Germinal center (tissue), 1 donor: ENCODE measurements around the gene ACTN1.
"Not testable (repeated sequence)": the region's sequence is repeated elsewhere in the genome, so short reads cannot be mapped to it uniquely, and the experiment has no call there.

Experiments
- DNase-seq: peaks from one replicate; pipeline ENCODE4 v3.0.0; 2012; ENCODE audit warnings: mixed read lengths, low spot score

The ACTN1 gene

DNA sequence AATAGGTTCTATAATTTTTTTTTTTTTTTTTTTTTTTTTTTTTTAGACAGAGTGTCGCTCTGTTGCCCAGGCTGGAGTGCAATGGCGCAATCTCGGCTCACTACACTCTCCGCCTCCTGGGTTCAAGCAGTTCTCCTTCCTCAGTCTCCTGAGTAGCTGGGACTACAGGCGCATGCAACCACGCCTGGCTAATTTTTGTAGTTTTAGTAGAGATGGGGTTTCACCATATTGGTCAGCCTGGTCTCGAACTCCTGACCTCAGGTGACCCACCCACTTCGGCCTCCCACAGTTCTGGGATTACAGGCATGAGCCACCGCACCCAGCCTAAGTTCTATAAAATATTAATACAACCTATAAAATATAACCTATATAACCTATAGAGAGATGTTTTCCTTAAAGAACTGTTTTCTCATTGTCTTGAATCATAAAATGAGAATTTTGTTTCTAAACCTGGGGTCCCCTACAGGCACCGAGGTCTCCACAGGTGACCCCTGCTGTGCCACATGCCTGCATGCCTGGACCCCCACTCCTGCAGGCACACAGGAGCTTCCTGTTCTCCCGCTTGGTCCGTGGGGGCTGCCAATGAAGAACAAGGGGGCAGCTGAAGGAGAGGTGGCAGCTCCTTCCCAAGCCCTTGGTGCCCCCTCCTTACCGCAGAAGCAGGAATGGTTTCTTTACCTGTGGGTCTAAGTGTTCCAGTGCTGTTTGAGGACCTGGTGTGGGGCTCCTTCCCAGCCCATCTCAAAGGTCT, 115.3 kb downstream of the ACTN1 start:
- DNase-seq, result no peak

DNA sequence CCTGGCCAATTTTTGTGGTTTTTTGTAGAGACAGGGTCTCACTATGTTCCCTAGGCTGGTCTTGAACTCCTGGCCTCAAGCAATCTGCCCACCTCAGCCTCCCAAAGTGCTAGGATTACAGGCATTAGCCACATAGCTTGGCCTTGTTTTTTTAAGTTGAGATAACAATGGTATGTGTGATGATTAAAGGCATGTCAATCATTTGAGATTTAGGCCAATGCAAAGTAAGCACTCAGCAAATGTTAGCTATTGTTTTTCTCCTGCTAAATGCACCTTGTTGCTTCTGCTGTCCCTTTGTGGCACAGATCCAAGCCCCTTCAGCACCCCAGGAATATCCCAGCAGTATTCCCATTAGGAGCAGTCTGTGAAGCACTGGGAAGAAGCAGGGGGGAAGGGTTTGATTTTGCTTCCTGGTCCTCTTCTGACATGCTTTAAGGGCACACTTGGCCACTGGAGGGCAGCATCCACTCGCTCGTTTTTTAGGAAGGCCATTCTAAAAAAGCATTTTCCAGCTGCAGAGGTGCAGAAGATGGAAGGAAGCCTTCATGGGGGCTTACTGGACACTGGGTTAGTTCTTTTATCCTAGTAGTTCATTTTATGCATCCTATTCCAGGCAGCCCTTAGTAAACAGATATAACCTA, 116.0 kb downstream of the ACTN1 start:
- DNase-seq, result peak; percentile 64

DNA sequence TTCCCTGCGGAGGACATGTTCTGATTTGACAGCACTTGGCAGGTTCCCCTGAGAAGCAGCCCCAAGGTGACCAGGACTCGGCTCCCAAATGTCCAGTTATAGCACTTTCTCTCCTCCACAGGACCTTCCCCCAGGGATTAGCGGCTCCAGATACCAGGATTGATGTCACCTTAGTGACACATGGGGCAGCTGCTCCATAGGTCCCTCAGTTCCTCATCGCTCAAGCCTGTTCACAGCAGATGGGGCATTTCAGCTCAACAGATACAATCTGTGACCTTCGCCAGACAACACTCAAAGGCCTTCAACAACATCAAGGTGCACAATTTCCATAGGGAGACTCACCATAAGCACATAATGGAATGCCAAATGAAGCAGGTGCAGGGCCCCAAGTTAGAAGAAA, 118.3 kb downstream of the ACTN1 start:
- DNase-seq, result no peak

DNA sequence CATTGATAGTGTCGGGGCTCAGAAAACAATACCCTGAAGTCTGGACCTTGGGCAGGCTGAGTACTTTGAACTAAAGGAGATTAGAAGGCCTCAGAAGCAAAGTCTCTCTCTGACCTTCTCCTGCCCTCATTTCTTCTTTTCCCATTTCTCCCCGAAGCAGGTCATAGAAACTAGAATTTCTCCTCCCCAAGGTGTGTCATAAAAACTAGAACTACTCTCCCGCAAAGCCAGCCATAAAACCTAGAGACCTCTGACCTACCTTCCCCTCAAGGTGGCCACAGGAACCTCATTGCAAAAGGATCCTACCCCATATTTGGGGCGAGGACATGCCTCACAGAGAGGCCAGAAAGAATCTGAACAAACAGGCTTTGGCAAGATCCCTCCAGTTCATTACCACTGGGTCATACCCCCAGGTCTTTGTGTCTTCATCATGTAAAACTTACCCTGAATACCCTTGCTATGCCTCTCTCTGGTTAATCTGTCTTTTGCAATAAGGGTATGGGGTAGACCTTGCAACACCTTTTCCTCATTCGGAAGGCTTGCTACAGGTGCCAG, 121.5 kb downstream of the ACTN1 start:
- DNase-seq, result no peak

DNA sequence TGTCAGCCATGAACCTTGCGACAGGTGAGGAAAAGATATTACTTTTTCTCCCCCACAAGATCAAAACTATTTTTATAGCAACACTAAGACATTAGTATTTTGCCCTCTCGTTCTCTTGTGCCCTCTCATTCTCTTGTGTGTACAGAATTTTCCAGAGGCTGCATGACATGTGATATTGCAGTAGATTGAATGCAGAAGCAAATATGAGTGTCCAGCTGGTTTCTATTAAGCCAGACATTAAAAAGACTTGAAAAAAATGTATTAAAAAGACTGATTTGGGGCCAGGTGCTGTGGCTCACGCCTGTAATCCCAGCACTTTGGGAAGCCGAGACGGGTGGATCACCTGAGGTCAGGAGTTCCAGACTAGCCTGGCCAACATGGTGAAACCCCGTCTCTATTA, 122.5 kb downstream of the ACTN1 start:
- DNase-seq, result no peak

DNA sequence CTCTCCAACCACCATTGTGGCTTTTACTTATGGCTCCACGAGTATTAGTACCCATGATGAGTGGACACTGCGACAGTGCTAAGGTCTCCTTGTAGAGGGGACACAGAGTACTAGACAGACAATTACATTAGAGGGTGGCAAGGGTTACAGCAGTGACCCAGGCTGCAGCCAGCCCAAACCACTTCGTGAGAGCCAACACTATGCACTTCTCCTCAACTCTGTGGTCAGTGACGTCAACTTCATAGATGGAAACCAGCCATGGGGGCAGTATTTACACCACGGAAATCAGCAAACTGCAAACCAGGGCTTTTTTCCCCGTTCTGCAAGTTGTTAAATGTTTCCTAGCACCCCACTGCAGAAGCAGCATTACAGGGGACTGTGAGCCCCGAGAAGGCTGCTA, 124.7 kb downstream of the ACTN1 start:
- no peak for DNase-seq

DNA sequence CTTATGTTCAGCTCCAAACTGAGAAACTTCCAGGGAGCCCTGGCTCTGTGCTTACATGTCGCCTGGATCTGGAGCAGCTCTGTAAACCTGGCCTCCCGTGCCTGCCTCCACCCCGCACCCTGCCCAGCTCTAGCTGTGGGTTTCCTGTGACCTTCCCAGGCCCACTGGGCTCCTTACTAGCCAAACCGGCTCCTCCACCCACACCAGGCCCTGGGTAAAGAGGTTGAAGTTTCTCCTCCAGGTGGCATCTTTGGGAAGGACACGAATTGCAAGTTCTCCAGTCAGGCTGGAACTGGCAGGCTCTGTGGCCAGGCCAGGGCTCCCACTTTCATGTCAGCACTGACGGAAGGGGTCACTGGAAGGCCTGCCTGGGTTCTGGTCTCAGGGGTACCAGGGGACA, 125.4 kb downstream of the ACTN1 start:
- no peak for DNase-seq

DNA sequence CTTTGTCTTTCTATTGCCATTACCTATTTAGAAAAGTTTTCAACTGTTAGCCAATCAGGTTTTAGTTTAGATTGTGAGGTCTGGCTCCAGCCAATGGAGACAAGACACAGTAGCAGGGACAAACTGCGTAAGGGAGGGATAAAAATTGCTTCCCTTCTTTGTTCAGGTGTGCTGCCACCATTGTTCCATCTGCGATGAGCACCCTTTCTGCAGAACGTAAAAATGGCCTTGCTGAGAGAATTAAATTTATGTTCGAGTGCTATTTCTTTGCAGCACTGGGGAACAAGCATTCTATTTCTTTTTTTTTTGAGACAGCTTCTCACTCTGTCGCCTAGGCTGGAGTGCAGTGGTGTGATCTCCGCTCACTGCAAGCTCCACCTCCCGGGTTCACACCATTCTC, 126.6 kb downstream of the ACTN1 start:
- DNase-seq, result not testable (repeated sequence)

DNA sequence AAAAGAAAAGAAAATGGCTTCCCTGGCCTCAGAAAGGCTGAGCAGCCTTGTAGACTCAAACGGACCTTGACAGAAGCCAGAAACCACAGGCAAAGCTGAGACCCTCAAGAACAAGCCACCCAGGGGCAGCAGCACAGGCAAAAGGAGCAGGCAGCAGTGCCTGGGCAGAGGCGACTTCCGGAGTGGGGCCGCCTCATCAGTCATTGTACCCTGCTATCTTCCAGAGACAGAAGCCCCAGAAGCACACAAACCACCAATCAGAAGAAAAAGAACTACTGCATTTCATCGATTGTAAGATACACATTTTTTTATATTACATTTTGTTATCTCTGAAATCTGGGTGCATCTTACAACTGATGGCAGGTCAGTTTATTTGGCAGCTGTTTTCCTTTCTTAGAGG, 128.0 kb downstream of the ACTN1 start:
- no peak for DNase-seq

DNA sequence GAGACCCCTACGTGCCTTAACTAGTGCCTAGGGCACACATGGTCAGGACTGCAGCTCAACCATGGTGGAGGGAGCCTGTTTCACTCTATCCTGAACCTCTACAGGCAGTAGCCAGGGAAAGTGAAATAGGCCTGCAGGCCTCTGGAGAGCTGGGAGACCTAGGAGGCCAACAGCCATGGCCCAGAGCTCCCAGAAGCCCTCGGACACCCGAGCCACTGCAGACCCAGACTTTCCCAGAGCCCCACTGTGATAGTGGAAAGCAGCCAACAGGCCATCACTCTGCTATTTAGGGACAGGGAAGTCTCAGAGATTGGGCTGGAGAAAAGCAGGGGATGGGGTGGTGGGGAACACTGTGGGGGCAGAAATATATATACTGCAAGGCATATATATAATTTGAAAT, 129.7 kb downstream of the ACTN1 start:
- DNase-seq, result no peak

DNA sequence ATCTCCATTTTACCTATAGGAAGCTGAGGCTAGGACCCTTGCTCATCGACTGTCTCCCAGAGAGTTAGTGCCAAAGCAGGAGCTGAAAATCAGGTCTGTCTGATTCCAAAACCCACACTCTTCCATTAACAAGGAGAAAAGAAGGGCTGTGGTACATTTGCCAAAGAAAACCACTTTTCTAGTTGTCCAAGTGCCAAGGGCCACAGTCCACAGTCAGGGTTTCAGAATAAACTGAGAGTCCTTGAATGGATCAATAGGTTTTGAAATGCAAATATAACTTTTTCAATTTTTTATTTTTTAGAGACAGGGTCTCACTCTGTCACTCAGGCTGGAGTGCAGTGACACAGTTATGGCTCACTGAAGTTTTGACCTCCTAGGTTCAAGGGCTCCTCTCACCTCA, 130.8 kb downstream of the ACTN1 start:
- no peak for DNase-seq

DNA sequence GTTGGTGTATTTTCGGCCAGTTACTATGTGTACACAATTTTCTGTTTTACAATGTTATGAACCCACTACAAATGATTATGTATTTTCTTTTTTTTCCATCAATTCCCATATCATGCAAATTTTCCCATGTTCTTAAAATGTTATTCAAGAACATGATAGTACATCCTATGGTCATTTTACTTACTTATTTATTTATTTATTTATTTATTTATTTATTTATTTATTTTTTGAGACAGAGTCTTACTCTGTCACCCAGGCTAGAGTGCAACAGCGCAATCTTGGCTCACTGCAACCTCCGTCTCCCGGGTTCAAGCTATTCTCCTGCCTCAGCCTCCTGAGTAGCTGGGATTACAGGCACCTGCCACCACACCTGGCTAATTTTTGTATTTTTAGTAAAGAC, 131.5 kb downstream of the ACTN1 start:
- DNase-seq, result not testable (repeated sequence)

DNA sequence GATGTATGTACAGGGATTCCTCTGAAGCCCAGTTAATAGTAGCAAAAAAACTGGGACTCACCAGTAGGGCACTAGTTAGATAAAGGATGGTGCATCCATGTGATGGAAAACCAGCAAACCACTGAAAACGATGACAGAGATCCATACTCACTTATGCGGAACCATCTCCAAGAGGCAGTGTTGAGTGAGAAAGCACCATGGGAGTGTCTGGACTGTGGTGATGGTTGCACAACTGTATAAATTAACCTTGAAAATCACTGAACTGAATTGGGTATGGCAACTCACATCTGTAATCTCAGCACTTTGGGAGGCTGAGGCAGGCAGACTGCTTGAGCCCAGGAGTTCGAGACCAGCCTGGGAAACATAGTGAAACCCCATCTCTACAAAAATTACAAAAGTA, 132.6 kb downstream of the ACTN1 start:
- no peak for DNase-seq

DNA sequence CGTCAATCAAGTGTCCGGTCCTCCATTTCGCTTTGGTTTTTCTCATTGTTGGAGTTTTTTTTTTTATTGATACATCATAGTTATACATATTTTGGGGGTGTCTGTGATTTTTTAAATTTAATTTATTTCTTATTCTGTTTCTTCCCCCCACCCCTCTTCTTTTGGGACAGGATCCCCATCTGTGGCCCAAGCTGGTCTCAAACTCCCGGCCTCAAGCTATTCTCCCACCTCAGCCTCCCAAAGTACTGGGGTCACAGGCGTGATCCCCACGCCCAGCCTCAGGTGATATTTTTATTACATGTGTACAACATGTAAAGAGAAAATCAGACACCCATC, 134.9 kb downstream of the ACTN1 start:
- DNase-seq, result no peak

DNA sequence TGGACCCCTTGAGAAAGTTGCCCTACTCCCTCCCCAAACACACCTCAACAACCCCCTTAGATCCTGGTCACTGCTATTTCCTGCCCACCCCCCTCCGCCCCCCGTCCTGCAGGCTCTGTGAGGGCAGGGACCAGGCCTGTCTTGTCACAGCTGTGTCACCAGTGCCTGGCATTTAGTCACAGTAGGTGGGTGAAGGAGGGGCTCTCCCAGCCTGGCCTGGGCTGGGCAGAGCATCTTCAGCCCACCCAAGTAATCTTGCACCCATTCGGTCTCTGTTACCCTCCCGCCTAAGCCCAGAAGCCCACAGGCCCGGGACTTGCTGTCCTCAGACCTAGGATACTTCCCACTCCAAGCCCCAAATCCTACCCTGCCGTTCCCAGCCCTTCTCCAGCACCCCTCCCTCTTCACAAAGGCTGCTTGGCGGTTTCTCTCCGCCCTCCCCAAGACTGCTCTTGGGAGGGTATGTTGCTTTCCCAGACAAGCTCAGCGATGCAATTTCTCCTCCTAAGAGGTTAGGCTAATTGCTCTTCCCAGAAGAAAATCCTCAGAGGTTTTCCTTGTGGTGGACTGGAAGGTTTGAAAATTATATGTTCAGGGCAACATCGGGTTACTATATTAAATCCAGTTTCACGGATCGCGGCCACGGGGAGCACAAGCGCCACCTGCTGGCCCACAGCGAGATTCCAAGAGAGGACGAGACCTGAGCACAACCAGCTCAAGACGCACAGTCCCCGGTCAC, 135.5 kb downstream of the ACTN1 start:
- DNase-seq, result peak; percentile 59

DNA sequence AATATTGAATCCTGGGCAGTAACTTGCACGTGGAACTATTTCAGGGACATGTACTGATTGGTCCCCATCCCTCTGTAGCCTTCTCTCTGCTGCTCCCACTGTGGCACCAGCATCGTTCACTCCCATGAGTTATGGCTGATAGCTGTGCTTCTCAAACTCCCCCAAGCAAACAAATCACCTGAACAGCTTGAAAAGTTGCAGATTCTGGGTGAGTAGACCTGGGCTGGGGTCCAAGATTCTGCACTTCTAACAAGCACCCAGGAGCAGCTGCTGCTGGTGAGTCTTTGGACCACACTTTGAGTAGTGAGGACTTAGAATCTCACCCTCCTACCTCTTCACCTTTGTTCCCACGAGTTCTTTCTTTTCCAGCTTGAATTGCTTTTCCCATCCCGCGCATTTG, 136.8 kb downstream of the ACTN1 start:
- DNase-seq, result no peak

DNA sequence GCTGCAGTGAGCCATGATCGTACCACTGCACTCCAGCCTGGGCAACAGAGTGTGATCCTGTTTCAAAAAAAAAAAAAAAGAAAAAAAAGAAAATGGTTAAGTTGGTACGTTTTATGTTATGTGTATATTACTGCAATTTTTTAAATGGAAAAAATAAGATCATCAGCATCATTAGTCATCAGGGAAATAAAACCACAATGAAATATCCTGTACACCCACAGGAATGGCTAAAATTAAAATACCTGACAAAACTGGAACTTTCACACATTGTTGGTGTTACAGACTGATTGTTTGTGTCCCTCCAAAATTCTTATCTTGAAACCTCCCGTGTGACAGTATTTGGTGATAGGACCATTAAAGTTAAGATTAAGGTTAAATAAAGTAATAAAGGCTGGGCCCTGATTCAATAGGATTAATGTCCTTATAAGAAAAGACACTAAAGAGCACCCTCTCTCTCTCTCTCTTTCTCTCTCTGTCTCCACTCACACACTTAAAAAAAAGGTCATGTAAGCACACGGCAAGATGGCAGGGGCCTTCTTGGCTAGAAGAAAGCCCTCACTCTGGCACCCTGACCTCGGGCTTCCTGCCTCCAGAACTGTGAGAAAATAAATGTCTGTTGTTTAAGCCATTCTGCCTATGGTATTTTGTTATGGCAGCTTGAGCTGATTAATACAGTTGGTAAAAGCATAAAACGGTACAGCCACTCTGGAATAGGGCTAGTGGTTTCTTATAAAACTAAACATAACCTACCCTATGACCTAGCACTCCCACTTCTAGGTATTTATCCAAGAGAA, 137.9 kb downstream of the ACTN1 start:
- no peak for DNase-seq

DNA sequence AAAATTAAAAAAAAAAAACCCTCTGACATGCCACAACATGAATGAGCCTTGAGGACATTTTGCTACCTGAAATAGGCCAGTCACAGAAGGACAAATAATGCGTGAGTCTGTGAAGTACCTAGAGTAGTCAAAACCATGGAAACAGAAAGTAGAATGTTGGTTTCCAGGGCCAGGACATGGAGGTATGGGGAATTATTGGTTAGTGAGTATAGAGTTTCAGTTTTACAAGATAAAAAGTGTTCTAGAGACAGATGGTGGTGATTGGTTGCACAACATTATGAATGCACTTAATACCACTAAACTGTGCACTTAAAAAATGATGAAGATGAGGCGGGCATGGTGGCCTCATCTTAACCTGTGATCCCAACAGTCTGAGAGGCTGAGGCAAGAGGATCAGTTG, 138.6 kb downstream of the ACTN1 start:
- DNase-seq, result no peak

DNA sequence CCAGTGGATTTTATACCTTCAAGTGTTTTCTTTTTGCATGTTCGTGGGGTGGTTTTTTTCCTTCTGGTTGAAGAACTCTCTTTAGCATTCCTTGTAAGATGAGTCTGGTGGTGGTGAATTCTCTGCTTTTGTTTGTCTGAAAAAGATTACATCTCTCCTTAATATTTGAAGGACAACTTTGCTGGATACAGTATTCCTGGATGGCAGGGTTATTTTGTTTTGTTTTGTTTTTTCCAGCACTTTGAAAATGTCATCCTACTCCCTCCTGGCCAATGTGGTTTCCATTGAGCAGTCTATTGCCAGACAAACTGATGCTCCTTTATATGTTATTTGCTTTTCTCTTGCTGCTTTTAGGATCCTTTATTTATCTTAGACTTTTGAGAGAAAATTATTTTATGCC, 143.0 kb downstream of the ACTN1 start:
- DNase-seq, result no peak

DNA sequence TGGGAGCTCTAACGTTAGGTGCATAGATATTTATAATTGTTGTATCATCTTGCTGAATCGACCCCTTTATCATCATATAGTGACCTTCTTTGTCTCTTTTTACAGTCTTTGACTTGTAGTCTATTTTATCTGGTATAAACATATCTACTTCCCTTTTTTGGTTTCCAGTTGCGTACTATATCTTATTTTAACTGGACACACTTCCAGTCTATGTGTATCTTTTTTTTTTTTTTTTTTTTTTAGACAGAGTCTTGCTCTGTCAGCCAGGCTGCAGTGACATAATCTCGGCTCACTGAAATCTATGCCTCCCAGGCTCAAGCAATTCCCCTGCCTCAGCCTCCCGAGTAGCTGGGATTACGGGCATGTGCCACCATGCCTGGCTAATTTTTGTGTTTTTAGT, 144.3 kb downstream of the ACTN1 start:
- no peak for DNase-seq

DNA sequence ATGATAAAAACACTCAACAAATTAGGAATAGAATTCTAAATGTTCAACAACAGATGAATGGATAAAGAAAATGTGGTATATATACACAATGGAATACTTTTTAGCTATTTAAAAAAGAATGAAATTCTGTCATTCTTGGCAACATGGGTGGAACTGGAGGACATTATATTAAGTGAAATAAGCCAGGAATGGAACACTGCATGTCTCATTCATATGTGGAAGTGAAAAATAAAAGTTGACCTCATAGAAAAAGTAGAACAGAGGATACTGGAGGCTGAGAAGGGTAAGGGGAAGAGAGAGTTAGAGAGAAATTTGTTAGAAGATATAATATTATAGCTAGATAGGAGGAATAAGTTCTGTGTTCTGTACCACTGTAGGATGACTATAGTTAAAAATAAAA, 150.4 kb downstream of the ACTN1 start:
- no peak for DNase-seq

DNA sequence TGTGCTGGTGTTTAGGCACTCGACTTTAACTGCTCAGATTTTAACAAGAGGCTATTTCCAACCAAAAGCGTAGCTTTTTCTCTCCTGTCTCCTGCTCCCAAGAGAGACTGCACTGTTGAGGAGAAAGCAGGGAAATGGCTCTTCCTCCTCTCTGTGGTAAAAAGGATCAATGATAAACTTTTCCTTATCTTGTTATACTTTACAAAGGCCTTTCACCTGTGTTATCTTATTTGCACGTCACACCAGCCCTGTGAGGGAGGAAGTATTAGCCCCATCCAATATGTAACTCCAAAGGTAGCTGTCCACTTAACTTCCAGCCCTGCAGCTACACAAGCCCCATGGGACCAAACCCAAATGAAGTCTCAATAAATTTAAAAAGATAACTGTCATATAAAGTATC, 153.4 kb downstream of the ACTN1 start:
- DNase-seq, result no peak
